GM12891 (cell line): ENCODE measurements around the gene THEMIS2.

Source experiments
- POLR2AphosphoS5 ChIP-seq: IDR thresholded peaks from 2 replicates; pipeline ENCODE4 v1.6.1; 2011; ENCODE audit warnings: low read depth, low read length, control low read depth
- TAF1 ChIP-seq: IDR thresholded peaks from 2 replicates; pipeline ENCODE4 v1.6.1; 2011; ENCODE audit warnings: low read depth, low read length, control low read depth

DNA sequence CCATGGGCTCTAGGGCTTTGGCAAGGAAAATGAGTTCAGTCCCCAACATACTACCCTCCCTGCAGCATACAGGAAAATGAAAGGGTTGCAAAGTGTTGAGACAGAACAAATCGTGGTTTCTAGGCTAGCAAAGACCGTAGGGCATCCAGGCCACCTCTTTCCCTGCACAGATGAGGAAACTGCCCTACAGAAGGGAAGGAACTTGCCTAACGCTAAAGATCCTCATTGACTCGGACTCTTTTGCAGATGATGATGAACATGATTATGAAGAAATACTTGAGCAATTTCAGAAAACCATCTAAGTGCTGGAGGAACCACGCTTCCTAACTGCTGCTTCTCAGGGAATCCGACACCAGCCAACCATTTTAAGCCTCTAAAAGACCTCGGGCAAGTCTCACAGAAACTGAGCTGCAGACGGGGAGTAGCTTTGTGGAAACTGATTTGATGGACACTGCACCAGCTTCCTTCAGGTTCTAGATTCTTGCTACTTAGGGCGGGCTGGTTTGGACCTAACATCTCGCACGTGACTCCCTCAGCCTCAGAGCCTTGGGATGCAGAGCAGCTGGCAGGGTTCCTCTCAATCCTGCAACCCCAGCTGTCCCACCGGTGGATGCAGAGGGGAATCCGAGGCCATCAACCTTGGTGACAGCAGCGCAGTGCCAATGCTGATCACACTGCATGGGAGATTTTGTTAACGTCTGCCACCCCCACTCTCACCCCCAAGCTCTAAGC lies 13.4 kb downstream of the THEMIS2 start:
- TF ChIP-seq POLR2AphosphoS5 = no peak
- TF ChIP-seq TAF1 = no peak
